ENCODE measurements around the gene CLCNKB. TPM values are rescaled to one million over a fixed set of nuclear protein-coding genes. Genes with fewer than 3 reads are reported as not detected.
A peak's percentile ranks its signal among the peaks of the same experiment; 100 is the strongest.

Gene CLCNKB
- total and polyA plus RNA-seq, 4 donors: 0.06 to 1.9 (median 0.29) TPM

- Histone ChIP-seq H3K4me3 (no peak overlapping the region), H3K27me3 (ENCODE audit: control insufficient read depth in 3 of 3, insufficient read depth in 3 of 3, low read length in 2 of 3) (peaks cover 4 to 12% (median 6%) of the 10 kb centered on the region in 3 donors), H3K9ac (ENCODE audit: insufficient read depth in 1 of 2, low read length in 2 of 2) (no peak overlapping the region), H3K36me3 (ENCODE audit: control insufficient read depth in 4 of 4, insufficient read depth in 4 of 4, low read length in 4 of 4) (no peaks in the 10 kb centered on the region), H3K4me1 (ENCODE audit: control insufficient read depth in 5 of 5, insufficient read depth in 5 of 5, low read length in 5 of 5) (peaks cover 0 to 5% (median 3%) of the 10 kb centered on the region in 5 donors), H3K9me3 (ENCODE audit: control insufficient read depth in 4 of 4, insufficient read depth in 3 of 4, low read length in 3 of 4) (no peaks in the 10 kb centered on the region), H3K27ac (ENCODE audit: low read depth in 1 of 2, low read length in 1 of 2) (no peak overlapping the region)
- TF ChIP-seq, protein P1, sequence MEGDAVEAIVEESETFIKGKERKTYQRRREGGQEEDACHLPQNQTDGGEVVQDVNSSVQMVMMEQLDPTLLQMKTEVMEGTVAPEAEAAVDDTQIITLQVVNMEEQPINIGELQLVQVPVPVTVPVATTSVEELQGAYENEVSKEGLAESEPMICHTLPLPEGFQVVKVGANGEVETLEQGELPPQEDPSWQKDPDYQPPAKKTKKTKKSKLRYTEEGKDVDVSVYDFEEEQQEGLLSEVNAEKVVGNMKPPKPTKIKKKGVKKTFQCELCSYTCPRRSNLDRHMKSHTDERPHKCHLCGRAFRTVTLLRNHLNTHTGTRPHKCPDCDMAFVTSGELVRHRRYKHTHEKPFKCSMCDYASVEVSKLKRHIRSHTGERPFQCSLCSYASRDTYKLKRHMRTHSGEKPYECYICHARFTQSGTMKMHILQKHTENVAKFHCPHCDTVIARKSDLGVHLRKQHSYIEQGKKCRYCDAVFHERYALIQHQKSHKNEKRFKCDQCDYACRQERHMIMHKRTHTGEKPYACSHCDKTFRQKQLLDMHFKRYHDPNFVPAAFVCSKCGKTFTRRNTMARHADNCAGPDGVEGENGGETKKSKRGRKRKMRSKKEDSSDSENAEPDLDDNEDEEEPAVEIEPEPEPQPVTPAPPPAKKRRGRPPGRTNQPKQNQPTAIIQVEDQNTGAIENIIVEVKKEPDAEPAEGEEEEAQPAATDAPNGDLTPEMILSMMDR (IDR thresholded peaks at IDR 0.05; ENCODE audit: control extremely low read depth, extremely low read depth): no peak
- no peak for ATAC-seq (ENCODE audit: insufficient read depth, low FRiP score)
- no peak for DNase-seq
- 6 to 14% methylated on average over 23 to 49 of the region's 49 CpGs for WGBS, 2 donors
These were observed 29.3 kb downstream of the CLCNKB start for GRCh38 chr1:16072616-16073484.

DNA sequence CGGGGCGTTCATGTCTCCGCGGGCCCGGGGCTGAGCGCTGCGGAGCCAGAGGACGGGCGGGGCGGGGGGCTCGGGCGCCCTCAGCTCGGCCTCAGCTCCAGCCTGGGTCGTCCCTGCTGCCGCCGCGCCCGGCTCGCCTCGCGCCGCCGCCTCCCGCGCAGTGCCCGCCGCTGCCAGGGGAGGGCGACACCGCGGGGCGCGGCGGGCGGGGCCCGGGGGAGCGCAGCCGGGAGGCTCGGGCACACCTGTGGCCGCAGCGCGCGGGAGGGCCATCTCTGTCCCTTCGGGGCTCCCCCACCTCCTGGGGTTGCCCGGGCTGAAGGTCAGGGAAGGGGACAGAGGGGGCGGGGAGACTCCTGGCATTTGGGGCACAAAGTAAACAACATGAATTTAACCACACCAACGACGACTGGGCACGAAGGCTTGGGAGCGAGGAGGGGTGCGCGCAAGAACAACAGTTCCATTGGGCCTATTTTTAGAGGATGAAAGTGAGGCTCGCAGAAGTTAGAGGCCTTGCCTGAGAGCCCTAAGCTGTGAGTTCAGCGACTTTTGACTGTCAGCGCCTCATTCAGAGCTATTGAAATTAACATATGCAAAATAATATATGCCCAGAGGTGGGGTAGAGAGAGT is 30.0 kb downstream of the CLCNKB start, which contains the start of gene FAM131C:
Gene FAM131C (minus strand): TSS at position 162 of the 630 bp plus-strand sequence. CDS start 209 bp downstream, outside the sequence.
- 2% methylated on average over 20 to 54 of the region's 54 CpGs for WGBS, 2 donors
- peaks cover 4 to 12% (median 6%) of the 10 kb centered on the region in 3 donors for H3K27me3 ChIP-seq (ENCODE audit: control insufficient read depth in 3 of 3, insufficient read depth in 3 of 3, low read length in 2 of 3)
- H3K4me3 ChIP-seq: no peak within 1 kb of the TSS
- peak in 1 of 3 donors; percentile 27 for DNase-seq
- ATAC-seq (ENCODE audit: insufficient read depth, low FRiP score): no peak
- no peaks in the 10 kb centered on the region for H3K36me3 ChIP-seq (ENCODE audit: control insufficient read depth in 4 of 4, insufficient read depth in 4 of 4, low read length in 4 of 4)
- H3K9me3 ChIP-seq (ENCODE audit: control insufficient read depth in 4 of 4, insufficient read depth in 3 of 4, low read length in 3 of 4): no peaks in the 10 kb centered on the region
- TF ChIP-seq, protein P1 (IDR thresholded peaks at IDR 0.05; ENCODE audit: control extremely low read depth, extremely low read depth): peak; percentile 5
- H3K4me1 ChIP-seq (ENCODE audit: control insufficient read depth in 5 of 5, insufficient read depth in 5 of 5, low read length in 5 of 5): peaks cover 0 to 5% (median 3%) of the 10 kb centered on the region in 5 donors
- H3K27ac ChIP-seq (ENCODE audit: low read depth in 1 of 2, low read length in 1 of 2): no peak within 1 kb of the TSS
- H3K9ac ChIP-seq (ENCODE audit: insufficient read depth in 1 of 2, low read length in 2 of 2): no peak within 1 kb of the TSS

GRCh38 chr1:16074217-16074616 is 30.6 kb downstream of the CLCNKB start:
- Histone ChIP-seq H3K27me3 (ENCODE audit: control insufficient read depth in 3 of 3, insufficient read depth in 3 of 3, low read length in 2 of 3) (peaks cover 4 to 12% (median 6%) of the 10 kb centered on the region in 3 donors), H3K9me3 (ENCODE audit: control insufficient read depth in 4 of 4, insufficient read depth in 3 of 4, low read length in 3 of 4) (no peaks in the 10 kb centered on the region), H3K27ac (ENCODE audit: low read depth in 1 of 2, low read length in 1 of 2) (no peak overlapping the region), H3K4me1 (ENCODE audit: control insufficient read depth in 5 of 5, insufficient read depth in 5 of 5, low read length in 5 of 5) (peaks cover 0 to 9% (median 2%) of the 10 kb centered on the region in 5 donors), H3K9ac (ENCODE audit: insufficient read depth in 1 of 2, low read length in 2 of 2) (no peak overlapping the region), H3K4me3 (no peak overlapping the region), H3K36me3 (ENCODE audit: control insufficient read depth in 4 of 4, insufficient read depth in 4 of 4, low read length in 4 of 4) (no peaks in the 10 kb centered on the region)
- TF ChIP-seq, protein P1 (IDR thresholded peaks at IDR 0.05; ENCODE audit: control extremely low read depth, extremely low read depth): no peak
- 80 to 86% methylated on average over 5 of the region's 5 CpGs for WGBS, 2 donors
- ATAC-seq (ENCODE audit: insufficient read depth, low FRiP score) (no peak), DNase-seq (no peak)

All from lung (tissue), 12 donors.